H4 (cell line): Measurements from ENCODE around the gene MZT2B. TPM values are rescaled to one million over a fixed set of nuclear protein-coding genes. Genes with fewer than 3 reads are reported as not detected.
"Not testable (repeated sequence)": the region's sequence is repeated elsewhere in the genome, so short reads cannot be mapped to it uniquely, and the experiment has no call there.

Experiments used
- DNase-seq: peaks from one replicate; pipeline ENCODE4 v3.0.0-alpha.2; 2015; ENCODE audit warnings: low spot score
- total RNA-seq: library from RNA; depleted of rRNA; stranded (reverse); fragments of >200 nt; shearing (Covaris generic); gene quantifications from 2 replicates; pipeline ENCODE4 v1.2.3, GENCODE V29; 2014; rRNA removed

MZT2B gene
- 92.1 and 193 TPM in 2 replicates for total RNA-seq

DNA sequence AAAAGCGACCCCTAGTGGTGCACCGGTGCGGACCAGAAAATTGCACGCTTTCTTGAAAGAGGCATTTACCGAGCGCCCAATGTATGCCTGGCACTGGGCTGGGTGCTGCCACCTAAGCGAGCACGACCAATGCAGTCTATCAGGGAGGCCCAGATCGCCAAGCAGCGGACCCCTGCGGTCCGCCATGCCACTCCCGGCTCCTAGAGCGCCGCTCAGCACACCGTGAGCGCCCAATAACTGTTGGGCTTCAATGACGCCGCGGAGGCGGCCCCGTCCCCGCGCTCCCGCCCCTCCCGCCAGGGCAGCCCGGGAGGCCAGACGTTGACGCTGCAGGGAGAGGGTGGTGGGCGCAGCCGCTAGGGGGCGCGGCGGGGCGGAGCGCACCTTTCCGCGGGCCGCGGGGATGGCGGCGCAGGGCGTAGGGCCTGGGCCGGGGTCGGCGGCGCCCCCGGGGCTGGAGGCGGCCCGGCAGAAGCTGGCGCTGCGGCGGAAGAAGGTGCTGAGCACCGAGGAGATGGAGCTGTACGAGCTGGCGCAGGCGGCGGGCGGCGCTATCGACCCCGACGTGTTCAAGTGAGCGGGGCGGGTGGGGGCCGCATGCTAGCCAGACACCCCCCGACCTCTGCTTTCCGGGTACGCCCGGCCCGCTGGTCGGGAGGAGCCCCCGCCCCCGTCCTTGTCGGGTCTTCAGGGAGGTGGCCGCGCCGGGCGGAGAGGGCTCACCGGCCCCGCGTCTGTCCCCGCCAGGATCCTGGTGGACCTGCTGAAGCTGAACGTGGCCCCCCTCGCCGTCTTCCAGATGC lies at the start of gene MZT2B:
TSS of gene MZT2B (plus strand) at position 383 of the 803 bp plus-strand sequence. CDS start at position 404, 21 bp downstream.
- peak; percentile 64 for DNase-seq

DNA sequence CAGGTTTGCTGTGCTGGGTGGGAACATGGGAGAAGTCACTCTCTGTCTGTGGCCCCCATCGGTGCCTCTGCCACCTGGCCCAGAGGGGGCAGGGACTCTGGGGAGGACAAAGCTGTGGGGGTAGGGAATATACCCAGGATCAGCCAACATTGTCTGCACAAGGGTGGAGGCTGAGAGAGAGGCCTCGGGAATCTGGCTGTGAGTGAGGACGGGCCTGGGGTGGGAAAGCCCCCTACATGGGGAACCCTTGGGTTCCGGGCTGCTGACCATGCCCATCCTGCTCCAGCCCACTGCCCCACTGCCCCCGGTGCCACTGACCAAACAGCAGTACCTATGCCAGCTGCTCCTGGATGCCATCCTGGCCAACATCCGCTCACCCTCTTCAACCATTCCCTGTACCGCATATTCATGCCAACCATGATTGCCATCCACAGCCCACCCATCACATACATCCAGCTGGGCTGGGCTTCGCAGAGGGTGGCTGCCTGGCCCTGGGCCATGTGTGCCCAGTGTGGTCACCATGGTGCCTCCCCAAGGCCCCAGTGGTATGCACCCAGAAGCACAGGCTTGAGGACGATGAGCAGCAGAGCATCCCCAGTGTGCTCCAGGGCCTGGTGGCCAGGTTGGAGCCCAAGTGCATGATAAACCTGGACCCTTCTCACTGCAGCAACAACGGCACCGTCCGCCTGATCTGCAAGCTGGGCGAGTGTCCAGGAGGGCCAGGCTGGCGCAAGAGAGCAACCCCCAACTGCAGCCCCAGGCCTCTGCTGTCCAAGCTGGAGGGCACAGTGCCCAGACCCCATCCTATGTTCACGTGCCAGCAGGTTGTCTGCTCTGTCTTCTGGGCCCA lies 46.1 kb upstream of the MZT2B start:
- DNase-seq, result no peak

DNA sequence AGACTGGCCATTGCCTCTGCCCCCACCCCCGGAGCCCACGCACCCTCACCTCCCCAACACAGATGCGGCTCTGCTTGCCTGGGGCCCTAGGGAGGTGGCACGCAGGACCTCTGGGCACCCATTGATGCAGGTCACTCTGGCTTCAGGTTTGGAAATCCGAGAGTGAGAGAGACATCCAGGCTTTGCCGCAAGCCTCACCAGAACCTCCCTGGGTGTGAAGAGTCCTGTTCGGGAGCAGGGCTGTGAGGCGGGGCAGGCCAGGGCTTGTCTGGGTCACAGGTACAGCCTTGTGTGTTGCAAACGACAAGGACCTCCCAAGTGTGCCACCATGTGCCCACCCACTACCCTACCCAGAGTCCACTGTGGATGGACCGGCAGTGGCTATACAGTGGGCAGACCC lies 45.5 kb upstream of the MZT2B start:
- DNase-seq, result not testable (repeated sequence)

GRCh38 chr2:130137118-130137517 lies 44.9 kb upstream of the MZT2B start:
- DNase-seq, result not testable (repeated sequence)

GRCh38 chr2:130138326-130138725 lies 43.7 kb upstream of the MZT2B start:
- DNase-seq, result not testable (repeated sequence)

GRCh38 chr2:130138841-130139251 lies 43.2 kb upstream of the MZT2B start:
- DNase-seq, result not testable (repeated sequence)

DNA sequence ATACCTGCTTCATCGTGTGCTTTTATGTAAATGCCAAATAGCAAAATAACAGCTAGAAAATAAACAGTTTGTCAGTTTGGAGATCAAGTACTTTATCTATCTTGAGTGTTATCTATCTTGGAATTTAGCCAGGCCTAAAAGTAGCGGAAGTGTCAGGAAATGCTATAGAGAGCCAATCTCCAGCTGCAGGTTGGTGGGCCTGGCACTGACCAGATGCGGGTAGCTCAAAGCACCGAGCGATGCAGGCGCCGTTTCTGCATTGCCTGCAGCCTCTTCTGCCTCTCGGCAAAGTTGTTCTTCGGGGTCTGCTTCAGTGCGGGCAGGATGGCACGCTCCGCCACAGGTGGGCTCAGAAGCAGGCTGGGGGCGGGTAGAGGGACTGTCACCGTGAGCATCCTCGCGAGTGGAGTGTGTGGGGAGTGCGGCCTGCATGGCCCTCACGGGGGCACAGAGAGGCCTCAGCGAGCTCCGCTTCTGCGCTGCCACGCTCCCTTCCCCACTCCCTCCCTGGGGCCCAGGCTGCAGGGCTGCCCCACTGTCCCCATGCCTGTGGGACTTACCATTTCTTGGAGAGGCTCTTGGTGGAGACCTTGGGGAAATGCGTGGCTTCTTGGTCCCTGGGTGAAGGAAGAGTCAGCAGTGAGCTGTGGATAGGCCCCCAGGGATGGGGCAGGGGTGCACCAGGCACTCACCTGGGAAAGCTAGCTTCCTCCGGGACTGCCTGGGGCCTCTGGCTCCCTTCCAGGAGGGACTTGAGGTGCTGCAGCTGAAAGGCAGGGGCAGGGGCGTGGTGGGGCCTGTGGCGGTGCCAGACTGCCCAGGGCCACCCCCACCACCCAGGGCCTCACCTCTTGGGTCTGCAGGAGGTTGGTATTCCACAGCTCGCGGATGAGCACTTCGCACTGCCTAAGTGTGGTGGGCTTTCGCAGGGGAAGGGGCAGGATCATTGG lies 42.5 kb upstream of the MZT2B start:
- not testable (repeated sequence) for DNase-seq

DNA sequence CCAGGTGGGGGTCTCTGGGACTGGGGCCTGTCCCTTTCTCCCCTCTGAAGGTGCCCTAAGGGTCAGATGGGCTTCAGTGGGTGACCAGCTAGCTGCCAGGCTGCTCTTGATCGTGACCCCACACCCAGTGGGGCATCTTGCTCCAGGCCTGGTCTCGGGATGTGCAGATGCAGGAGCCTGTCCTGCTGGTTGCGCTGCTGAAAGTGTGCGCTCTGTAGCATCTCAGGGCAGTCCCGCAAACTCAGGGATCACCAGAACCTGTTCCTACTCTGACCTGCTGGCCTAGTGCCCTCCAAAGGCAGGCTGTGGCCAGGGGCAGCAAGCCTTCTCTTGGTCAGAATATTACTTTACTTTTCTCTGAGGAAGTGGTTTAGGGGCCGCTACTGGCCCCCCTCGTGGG lies 41.5 kb upstream of the MZT2B start:
- DNase-seq, result not testable (repeated sequence)

- DNase-seq, result not testable (repeated sequence)
Observed at GRCh38 chr2:130141002-130141401, 41.1 kb upstream of the MZT2B start.

- DNase-seq, result not testable (repeated sequence)
Observed at GRCh38 chr2:130141645-130142370, 40.3 kb upstream of the MZT2B start.

- DNase-seq, result not testable (repeated sequence)
Observed at GRCh38 chr2:130142396-130143265, 39.4 kb upstream of the MZT2B start.

DNA sequence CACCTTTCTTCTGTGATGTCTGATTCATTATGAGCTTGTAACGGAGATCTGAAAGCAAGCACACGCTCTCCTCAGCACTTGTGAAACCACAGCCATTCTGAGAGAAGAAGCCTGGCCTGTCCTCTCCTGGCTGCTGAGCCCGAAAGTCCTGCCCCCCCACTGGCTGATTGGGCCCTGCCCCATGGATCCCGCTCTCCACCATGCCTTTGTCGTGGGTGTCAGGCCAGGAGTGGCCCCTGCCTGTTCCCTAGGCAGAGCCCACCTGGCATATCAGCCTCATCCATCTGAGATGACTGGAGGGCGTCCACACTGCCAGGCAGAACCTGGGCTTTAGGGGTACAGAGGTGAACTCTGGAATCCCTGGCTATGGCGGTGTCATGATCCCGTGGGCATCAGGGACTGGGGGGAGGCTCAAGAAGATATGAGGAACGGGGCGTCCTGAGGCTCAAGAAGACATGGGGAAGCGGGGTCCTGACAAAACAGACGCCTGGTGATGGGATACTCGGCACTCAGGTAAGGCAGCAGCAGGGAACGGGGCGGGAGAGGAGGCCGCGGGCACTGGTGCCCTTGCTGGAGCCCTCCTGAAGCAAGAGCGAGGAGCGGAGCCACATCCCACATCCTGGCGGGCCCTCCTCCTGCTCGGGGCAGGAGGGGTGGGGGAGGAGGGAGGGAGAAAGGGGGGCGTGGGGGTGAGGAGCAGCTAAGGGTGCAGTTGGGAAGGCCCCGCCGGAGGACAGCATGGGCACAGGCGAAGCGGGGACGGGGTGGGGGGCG lies 38.6 kb upstream of the MZT2B start:
- not testable (repeated sequence) for DNase-seq

DNA sequence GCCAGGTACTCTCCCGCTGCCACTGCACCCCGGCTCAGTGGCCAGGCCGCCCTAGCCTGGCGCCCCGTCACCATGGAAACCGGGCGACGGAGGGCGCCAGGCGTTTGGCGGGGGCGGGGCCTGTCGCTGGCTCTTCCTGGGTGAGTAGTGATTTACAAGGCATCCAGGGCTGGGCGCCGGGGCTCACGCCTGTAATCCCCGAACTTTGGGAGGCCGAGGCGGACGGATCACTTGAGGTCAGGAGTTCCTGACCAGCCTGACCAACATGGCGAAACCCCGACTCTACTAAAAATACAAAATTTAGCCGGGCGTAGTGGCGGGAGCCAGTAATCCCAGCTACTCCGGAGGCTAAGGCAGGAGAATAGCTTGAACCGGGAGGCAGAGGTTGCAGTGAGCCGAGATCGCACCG lies 37.1 kb upstream of the MZT2B start, which contains the start of gene CCDC74B:
TSS of gene CCDC74B (minus strand) at position 107 of the 409 bp plus-strand sequence. CDS start 116 bp downstream, outside the sequence.
- not testable (repeated sequence) for DNase-seq

- DNase-seq, result not testable (repeated sequence)
Observed at GRCh38 chr2:130148515-130148914, 33.5 kb upstream of the MZT2B start.

- no peak for DNase-seq
Observed at GRCh38 chr2:130150181-130151144, 31.6 kb upstream of the MZT2B start.

DNA sequence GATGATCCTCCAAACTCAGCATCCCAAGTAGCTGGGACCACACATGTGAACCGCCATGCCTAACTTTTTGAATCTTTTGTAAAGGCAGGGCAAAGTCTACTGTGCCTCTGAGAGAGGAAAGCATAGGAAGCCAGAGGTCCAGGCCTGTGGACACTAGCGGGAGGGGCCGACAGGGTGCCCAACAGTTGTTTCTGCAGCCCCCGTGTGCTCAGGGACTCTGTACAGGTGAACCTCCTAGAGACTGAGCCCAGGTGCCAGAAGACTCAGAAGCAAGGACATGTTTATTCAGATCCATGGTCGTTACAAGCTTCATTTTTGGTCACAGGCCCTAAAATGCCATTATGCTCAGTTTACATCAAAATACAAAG lies 30.9 kb upstream of the MZT2B start:
- not testable (repeated sequence) for DNase-seq

GRCh38 chr2:130152136-130152815 lies 29.8 kb upstream of the MZT2B start:
- DNase-seq, result not testable (repeated sequence)
